RWPE2 (cell line): Measurements from ENCODE around the gene CNGA3.
A peak's percentile ranks its signal among the peaks of the same experiment; 100 is the strongest.

ENCODE experiments used
- ATAC-seq: fragments of 200-7000 bp; cut with Tn5 transposase; 3 replicates; pipeline ENCODE4 v1.9.1; 2021; ENCODE audit warnings: low read depth
- DNase-seq: peaks from one replicate; pipeline ENCODE4 v3.0.0-alpha.2; 2020; ENCODE audit warnings: low spot score
- H3K27ac ChIP-seq: fragments of 450-650 bp; 2 replicates; pipeline ENCODE4 v1.5.1; 2017; ENCODE audit warnings: mild to moderate bottlenecking; ENCODE audit not compliant: poor library complexity, severe bottlenecking
- H3K27me3 ChIP-seq: fragments of 250-450 bp; sonication (Bioruptor Pico); 2 replicates; pipeline ENCODE4 v1.5.1; 2021; ENCODE audit warnings: mild to moderate bottlenecking, moderate library complexity; ENCODE audit not compliant: insufficient read depth, poor library complexity, severe bottlenecking
- H3K36me3 ChIP-seq: fragments of 250-450 bp; sonication (Bioruptor Pico); 2 replicates; pipeline ENCODE4 v1.5.1; 2020; ENCODE audit warnings: low read depth, mild to moderate bottlenecking, moderate library complexity
- H3K4me1 ChIP-seq: fragments of 250-450 bp; sonication (Bioruptor Pico); 2 replicates; pipeline ENCODE4 v1.5.1; 2021; ENCODE audit warnings: mild to moderate bottlenecking, moderate library complexity; ENCODE audit not compliant: insufficient read depth, poor library complexity, severe bottlenecking
- H3K4me3 ChIP-seq: fragments of 250-450 bp; sonication (Bioruptor Pico); 2 replicates; pipeline ENCODE4 v1.5.1; 2021; ENCODE audit warnings: mild to moderate bottlenecking, moderate library complexity; ENCODE audit not compliant: severe bottlenecking
- H3K9me3 ChIP-seq: fragments of 250-450 bp; sonication (Bioruptor Pico); 2 replicates; pipeline ENCODE4 v1.5.1; 2021; ENCODE audit warnings: mild to moderate bottlenecking, moderate library complexity; ENCODE audit not compliant: severe bottlenecking
- CTCF ChIP-seq: fragments of 450-650 bp; IDR thresholded peaks from one replicate; pipeline ENCODE4 v1.5.1; 2017; ENCODE audit warnings: mild to moderate bottlenecking, moderate library complexity; ENCODE audit not compliant: poor library complexity, severe bottlenecking

Gene CNGA3

GRCh38 chr2:98399140-98399539, 52.9 kb downstream of the CNGA3 start:
- H3K4me1 ChIP-seq = no peaks in the 10 kb centered on the region
- H3K27me3 ChIP-seq = peaks cover 25% of the 10 kb centered on the region
- DNase-seq (no peak), ATAC-seq (no peak)
- no peaks in the 10 kb centered on the region for H3K36me3 ChIP-seq
- H3K4me3 ChIP-seq = no peak overlapping the region
- no peak overlapping the region for H3K27ac ChIP-seq
- no peaks in the 10 kb centered on the region for H3K9me3 ChIP-seq
- TF ChIP-seq CTCF = no peak

DNA sequence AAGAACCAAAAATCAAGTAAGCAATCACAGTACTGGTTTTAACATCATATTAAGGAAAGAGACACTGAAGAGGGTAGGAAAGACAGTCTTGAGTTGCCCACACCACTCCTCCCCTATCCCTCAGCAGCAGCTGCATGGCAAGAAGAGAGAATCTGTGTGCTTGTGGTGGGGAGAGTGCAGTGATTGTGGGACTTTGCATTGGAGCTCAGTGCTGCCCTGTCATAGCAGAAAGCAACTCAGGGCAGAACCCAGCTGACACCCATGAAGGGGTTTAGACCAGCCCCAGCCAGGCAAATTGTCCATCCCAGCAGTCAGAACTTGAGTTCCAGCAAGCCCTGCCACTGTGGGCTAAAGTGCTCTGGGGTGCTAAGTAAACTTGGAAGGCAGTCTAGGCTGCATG, 57.6 kb downstream of the CNGA3 start:
- Histone ChIP-seq H3K27me3 (peaks cover 21% of the 10 kb centered on the region), H3K4me3 (no peak overlapping the region), H3K4me1 (no peaks in the 10 kb centered on the region), H3K9me3 (no peaks in the 10 kb centered on the region), H3K27ac (no peak overlapping the region), H3K36me3 (no peaks in the 10 kb centered on the region)
- DNase-seq = no peak
- no peak for ATAC-seq
- no peak for TF ChIP-seq CTCF

- H3K4me3 ChIP-seq = no peak overlapping the region
- no peak for TF ChIP-seq CTCF
- no peaks in the 10 kb centered on the region for H3K36me3 ChIP-seq
- ATAC-seq = peak; percentile 53; the same call in 2 of the 3 replicates
- no peak overlapping the region for H3K27ac ChIP-seq
- H3K4me1 ChIP-seq = no peaks in the 10 kb centered on the region
- H3K27me3 ChIP-seq = peaks cover 14% of the 10 kb centered on the region
- no peak for DNase-seq
- no peaks in the 10 kb centered on the region for H3K9me3 ChIP-seq
Observed at GRCh38 chr2:98404556-98405250, 58.4 kb downstream of the CNGA3 start.

GRCh38 chr2:98405301-98405700, 59.0 kb downstream of the CNGA3 start:
- peaks cover 13% of the 10 kb centered on the region for H3K27me3 ChIP-seq
- H3K36me3 ChIP-seq = no peaks in the 10 kb centered on the region
- TF ChIP-seq CTCF = no peak
- no peaks in the 10 kb centered on the region for H3K9me3 ChIP-seq
- H3K4me1 ChIP-seq = no peaks in the 10 kb centered on the region
- no peak overlapping the region for H3K4me3 ChIP-seq
- ATAC-seq (no peak), DNase-seq (no peak)
- H3K27ac ChIP-seq = no peak overlapping the region

DNA sequence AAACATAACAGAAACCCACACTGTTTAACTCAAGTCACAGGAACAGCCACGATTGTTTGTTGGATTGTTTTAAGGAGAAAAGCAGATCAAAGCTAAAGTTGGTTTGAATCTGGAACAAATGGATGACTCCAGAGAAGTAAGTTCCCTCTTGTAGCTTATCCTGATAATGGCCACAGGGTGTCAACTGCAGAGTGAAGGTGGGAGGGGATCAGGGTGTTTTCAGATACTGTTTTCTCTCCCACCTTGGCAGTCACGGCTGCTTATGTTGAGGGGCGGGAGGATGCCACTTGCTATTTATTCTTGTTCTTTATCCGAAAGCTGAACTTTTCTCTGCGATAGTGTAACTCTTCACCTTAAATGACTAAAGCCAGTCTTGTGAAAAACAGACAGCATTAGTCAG, 61.9 kb downstream of the CNGA3 start:
- no peaks in the 10 kb centered on the region for H3K9me3 ChIP-seq
- H3K4me3 ChIP-seq = no peak overlapping the region
- DNase-seq = no peak
- no peaks in the 10 kb centered on the region for H3K27me3 ChIP-seq
- H3K4me1 ChIP-seq = no peaks in the 10 kb centered on the region
- ATAC-seq = no peak
- H3K27ac ChIP-seq = no peak overlapping the region
- H3K36me3 ChIP-seq = no peaks in the 10 kb centered on the region
- no peak for TF ChIP-seq CTCF
